ENCODE data around the gene INSRR. TPM values are rescaled to one million over a fixed set of nuclear protein-coding genes. Genes with fewer than 3 reads are reported as not detected.

Gene INSRR
- total RNA-seq, 2 experiments from 2014 or later: 0.47 to 0.54 TPM

DNA sequence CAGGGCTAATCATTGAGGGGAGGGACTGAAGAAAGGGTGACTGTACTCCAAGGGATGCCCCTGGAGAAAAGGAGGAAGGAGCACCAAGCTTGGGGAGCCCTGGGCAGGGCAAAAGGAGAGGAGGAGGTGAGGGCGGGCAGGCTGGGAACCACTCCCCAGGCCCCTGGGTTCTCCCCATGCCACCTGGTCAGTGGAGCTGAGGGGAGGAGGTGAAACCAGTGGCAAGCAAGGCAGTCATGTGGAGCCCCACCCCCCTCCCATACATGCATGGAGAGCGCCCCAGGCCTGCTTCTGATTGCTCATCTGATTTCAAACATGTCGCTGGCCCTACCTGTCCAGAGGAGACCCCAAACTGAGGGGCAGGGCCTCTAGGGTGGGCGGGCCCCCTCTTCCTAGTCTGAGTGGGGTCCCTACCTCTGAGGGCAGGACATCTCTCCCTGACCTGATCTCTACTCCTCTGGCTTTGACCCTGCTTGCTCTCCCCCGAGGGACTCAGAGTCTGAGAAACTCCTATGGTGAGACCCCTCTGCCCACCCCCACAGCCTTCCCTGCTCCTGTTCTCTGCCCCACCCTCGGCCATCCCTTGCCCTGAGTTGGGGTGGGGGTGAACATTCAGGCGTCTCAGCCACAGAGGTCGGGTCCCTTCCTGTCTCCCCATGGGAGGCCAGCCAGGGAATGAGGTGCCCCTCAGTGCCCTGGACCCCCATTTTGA lies 18.6 kb downstream of the INSRR start:
- intact Hi-C loops (cut with micrococcal nuclease): no loop called here
- H3K4me3 Mint-ChIP-seq: no peak overlapping the region
- peaks cover 41% of the 10 kb centered on the region for H3K4me1 Mint-ChIP-seq (ENCODE audit: low read depth)
- ATAC-seq (no peak), DNase-seq (no peak)
- peaks cover 51% of the 10 kb centered on the region for H3K27me3 Mint-ChIP-seq
- no peak overlapping the region for H3K27ac Mint-ChIP-seq
- TF ChIP-seq, protein P1, sequence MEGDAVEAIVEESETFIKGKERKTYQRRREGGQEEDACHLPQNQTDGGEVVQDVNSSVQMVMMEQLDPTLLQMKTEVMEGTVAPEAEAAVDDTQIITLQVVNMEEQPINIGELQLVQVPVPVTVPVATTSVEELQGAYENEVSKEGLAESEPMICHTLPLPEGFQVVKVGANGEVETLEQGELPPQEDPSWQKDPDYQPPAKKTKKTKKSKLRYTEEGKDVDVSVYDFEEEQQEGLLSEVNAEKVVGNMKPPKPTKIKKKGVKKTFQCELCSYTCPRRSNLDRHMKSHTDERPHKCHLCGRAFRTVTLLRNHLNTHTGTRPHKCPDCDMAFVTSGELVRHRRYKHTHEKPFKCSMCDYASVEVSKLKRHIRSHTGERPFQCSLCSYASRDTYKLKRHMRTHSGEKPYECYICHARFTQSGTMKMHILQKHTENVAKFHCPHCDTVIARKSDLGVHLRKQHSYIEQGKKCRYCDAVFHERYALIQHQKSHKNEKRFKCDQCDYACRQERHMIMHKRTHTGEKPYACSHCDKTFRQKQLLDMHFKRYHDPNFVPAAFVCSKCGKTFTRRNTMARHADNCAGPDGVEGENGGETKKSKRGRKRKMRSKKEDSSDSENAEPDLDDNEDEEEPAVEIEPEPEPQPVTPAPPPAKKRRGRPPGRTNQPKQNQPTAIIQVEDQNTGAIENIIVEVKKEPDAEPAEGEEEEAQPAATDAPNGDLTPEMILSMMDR (IDR thresholded peaks at IDR 0.05): no peak
- H3K36me3 Mint-ChIP-seq (ENCODE audit: low read depth): no peaks in the 10 kb centered on the region
- CTCF ChIA-PET: interaction anchor here (1.2 to 13.7 kb wide), 4 partner anchors 20 to 87 kb away, joined by 4 to 273 read pairs (median 76); partner anchors contain the start of genes INSRR, NTRK1 and PEAR1
- POLR2A ChIA-PET: interaction anchor here (1.0 kb wide), 1 partner anchor 12 kb away, joined by 3 read pairs; no protein-coding TSS in a partner anchor
- H3K9me3 Mint-ChIP-seq: no peaks in the 10 kb centered on the region

DNA sequence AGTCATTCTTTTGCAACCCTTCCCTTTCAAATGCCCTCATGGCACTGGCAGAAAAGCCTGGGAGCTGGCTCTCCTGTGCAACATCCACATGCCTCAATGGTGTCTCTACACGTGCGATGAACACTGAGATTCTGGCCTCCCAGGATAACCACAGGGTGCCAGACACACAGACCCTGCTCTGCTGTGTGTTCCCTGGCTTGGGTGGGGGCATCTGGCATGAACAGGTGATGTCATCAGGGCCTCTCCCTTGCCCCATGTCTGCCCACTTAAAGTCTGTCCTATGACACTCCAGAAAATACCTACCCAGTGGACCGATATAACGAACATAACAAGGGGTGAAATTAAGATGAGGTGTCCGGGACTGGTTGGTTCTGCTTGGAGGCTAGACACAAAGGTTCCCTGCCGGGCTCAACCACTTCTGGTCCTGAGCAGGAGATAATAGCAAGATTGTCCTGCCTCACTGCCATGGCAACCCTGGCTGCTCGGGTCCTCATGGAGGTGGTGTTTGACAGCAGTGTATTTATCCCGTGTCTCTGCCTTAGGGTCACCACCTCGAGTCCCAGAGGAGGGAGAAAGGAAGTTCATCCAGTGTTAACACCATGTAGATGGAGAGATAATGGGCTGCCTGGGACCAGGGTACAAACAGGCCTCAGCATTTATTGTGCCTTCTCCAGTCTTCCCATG lies 19.3 kb downstream of the INSRR start:
- ATAC-seq: no peak
- H3K9me3 Mint-ChIP-seq: no peaks in the 10 kb centered on the region
- intact Hi-C loops (cut with micrococcal nuclease): loop anchor here (5.0 kb wide), 1 partner anchor 53 kb away; the partner anchor contains the start of gene PEAR1
- POLR2A ChIA-PET: interaction anchor here (1.0 kb wide), 2 partner anchors 13 to 29 kb away, joined by 3 read pairs; no protein-coding TSS in a partner anchor
- H3K36me3 Mint-ChIP-seq (ENCODE audit: low read depth): no peaks in the 10 kb centered on the region
- H3K27me3 Mint-ChIP-seq: peaks cover 44% of the 10 kb centered on the region
- TF ChIP-seq, protein P1 (IDR thresholded peaks at IDR 0.05): no peak
- no peak overlapping the region for H3K4me3 Mint-ChIP-seq
- peaks cover 40% of the 10 kb centered on the region for H3K4me1 Mint-ChIP-seq (ENCODE audit: low read depth)
- CTCF ChIA-PET: interaction anchor here (0.9 to 13.7 kb wide), 24 partner anchors 9 to 307 kb away, joined by 3 to 273 read pairs (median 10); partner anchors contain the start of genes INSRR, ISG20L2, METTL25B and NTRK1
- H3K27ac Mint-ChIP-seq: no peak overlapping the region
- DNase-seq: no peak

DNA sequence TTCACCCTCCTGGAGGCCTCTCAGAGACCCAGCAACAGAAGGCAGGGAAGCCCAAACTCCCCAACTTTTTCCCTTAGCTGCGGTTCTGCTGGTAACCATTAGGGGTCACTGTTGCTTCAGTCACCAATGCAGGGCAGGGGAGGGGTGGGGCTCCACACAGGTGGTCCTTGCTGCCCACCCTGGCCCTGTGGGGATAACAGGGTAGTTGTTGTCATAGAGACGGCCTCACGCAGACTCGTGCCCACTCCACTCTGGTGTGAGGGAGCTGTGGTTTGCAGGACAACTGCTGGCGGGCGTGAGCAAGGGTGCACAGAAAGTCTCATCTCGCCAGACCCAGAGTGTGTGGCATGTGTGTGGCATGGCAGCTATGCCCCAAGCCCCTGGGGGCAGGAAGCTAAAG lies 19.9 kb downstream of the INSRR start:
- Mint-ChIP-seq H3K9me3 (no peaks in the 10 kb centered on the region), H3K4me1 (ENCODE audit: low read depth) (peaks cover 41% of the 10 kb centered on the region), H3K27ac (no peak overlapping the region), H3K27me3 (peaks cover 39% of the 10 kb centered on the region), H3K36me3 (ENCODE audit: low read depth) (no peaks in the 10 kb centered on the region), H3K4me3 (no peak overlapping the region)
- DNase-seq (peak; percentile 64), ATAC-seq (peak; percentile 54)
- CTCF ChIA-PET: interaction anchor here (0.8 to 13.7 kb wide), 34 partner anchors 9 to 307 kb away, joined by 3 to 273 read pairs (median 6); partner anchors contain the start of genes INSRR, ISG20L2, METTL25B and NTRK1
- TF ChIP-seq, protein P1 (IDR thresholded peaks at IDR 0.05): peak; percentile 95
- intact Hi-C loops (cut with micrococcal nuclease): loop anchor here (5.0 kb wide), 1 partner anchor 53 kb away; the partner anchor contains the start of gene PEAR1
- POLR2A ChIA-PET: interaction anchor here (1.0 to 2.5 kb wide), 3 partner anchors 22 to 33 kb away, joined by 3 to 10 read pairs (median 4); partner anchors contain the start of gene SH2D2A

DNA sequence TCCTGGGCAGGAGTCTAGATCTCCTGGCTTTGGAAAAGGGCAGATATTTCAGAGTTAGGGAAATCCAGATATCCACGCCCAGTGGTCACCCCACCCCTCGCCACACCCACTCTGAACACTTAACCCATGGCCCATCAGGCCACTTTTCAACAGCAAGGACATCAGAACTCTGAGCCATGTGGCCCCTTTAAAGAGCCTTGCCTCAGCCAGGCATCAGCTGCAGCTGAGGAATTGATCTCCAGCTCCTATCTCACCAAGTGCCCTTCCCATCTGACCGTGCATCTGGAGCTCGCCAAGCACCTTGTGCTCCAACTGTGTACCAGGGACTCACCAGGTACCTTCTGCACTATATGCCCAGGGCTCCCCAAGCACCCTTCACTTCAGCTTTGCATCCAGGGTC lies 22.0 kb downstream of the INSRR start:
- TF ChIP-seq, protein P1 (IDR thresholded peaks at IDR 0.05): no peak
- DNase-seq (no peak), ATAC-seq (no peak)
- CTCF ChIA-PET: interaction anchor here (0.7 to 13.7 kb wide), 14 partner anchors 11 to 451 kb away, joined by 3 to 273 read pairs (median 14); partner anchors contain the start of genes INSRR, NTRK1, PEAR1 and SH2D2A
- peaks cover 46% of the 10 kb centered on the region for H3K4me1 Mint-ChIP-seq (ENCODE audit: low read depth)
- peaks cover 25% of the 10 kb centered on the region for H3K27me3 Mint-ChIP-seq
- H3K9me3 Mint-ChIP-seq: no peaks in the 10 kb centered on the region
- H3K27ac Mint-ChIP-seq: peak overlapping the region; percentile 17
- H3K36me3 Mint-ChIP-seq (ENCODE audit: low read depth): no peaks in the 10 kb centered on the region
- H3K4me3 Mint-ChIP-seq: no peak overlapping the region
- POLR2A ChIA-PET: interaction anchor here (0.7 to 2.5 kb wide), 5 partner anchors 15 to 31 kb away, joined by 3 to 12 read pairs (median 8); partner anchors contain the start of genes INSRR and SH2D2A
- intact Hi-C loops (cut with micrococcal nuclease): loop anchor here (5.0 kb wide), 1 partner anchor 55 kb away; the partner anchor contains the start of gene PEAR1

All from activated CD8-positive, alpha-beta T cell treated with anti-CD3 and anti-CD28 coated beads for 36 hours (primary cell).